ENCODE measurements around the gene RAC3. TPM values are rescaled to one million over a fixed set of nuclear protein-coding genes. Genes with fewer than 3 reads are reported as not detected.

The RAC3 gene
- total RNA-seq, 4 donors from 2014 or later = 2.6 to 11.1 (median 5.0) TPM

DNA sequence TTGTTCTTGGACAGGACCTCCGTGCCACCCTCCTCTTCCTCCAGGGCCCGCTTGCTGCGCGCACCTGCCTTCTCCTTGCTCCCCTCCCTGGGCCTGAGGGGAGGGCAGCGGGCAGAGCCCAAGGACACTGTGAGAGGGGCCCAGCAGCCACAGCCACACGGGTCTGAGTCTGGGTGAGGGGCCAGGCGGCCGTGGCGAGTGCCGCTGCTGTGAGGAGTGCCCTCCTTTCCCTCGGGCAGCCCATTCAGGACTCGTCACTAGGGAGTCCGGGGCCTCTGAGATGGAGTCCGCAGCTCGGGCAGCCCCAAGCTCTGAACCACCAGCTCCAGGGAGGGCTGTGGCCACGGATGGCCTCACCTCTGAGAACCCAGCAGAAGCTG is 28.5 kb downstream of the RAC3 start:
- Histone ChIP-seq H3K4me1 (peaks cover 6 to 16% (median 13%) of the 10 kb centered on the region in 4 donors), H3K27me3 (no peaks in the 10 kb centered on the region), H3K4me3 (no peak overlapping the region), H3K36me3 (peaks cover 0 to 7% (median 3%) of the 10 kb centered on the region in 4 donors), H3K27ac (no peak overlapping the region), H3K9me3 (no peaks in the 10 kb centered on the region)
- in situ Hi-C loops (cut with MboI; ENCODE audit: low pct_ligation_motif_present in 1 of 4, low pct_unique_long_range_greater_than_20kb in 1 of 4, low sequenced_read_pairs in 3 of 4) = no loop called here
- intact Hi-C loops (cut with DNase I; ENCODE audit: low total_unique reads) = no loop called here
- no peak for DNase-seq
- WGBS, 2 donors (ENCODE audit: low coverage in 1 of 2) = 94% methylated on average over 9 of the region's 16 CpGs; no CpG with 5 or more reads in 1 of the 2 donors
- TF ChIP-seq, protein P1, sequence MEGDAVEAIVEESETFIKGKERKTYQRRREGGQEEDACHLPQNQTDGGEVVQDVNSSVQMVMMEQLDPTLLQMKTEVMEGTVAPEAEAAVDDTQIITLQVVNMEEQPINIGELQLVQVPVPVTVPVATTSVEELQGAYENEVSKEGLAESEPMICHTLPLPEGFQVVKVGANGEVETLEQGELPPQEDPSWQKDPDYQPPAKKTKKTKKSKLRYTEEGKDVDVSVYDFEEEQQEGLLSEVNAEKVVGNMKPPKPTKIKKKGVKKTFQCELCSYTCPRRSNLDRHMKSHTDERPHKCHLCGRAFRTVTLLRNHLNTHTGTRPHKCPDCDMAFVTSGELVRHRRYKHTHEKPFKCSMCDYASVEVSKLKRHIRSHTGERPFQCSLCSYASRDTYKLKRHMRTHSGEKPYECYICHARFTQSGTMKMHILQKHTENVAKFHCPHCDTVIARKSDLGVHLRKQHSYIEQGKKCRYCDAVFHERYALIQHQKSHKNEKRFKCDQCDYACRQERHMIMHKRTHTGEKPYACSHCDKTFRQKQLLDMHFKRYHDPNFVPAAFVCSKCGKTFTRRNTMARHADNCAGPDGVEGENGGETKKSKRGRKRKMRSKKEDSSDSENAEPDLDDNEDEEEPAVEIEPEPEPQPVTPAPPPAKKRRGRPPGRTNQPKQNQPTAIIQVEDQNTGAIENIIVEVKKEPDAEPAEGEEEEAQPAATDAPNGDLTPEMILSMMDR (IDR thresholded peaks at IDR 0.05) = no peak
- TF ChIP-seq POLR2A (IDR thresholded peaks at IDR 0.05) (no peak), POLR2AphosphoS5 (IDR thresholded peaks at IDR 0.05) (no peak), EP300 (IDR thresholded peaks at IDR 0.05; ENCODE audit: low read depth) (no peak)

DNA sequence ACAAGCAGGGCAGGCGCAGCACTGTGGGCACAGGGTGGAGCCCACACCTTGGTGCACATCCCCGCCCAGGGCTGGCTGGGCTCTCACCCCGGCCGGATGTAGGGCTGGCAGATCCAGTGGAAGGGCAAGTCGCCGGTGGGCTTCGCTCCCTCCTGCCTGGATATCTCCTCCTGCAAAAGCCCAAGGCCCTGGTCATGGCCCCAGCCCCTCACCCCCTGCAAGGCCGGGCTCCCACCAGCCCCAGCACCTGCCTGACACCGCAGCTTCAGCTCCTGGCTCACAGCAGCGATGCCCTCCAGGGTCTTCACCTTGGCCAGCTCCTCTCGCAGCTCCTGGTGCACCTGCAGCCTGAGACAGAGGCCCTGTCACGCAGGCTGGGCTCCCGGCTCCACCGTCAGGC is 29.1 kb downstream of the RAC3 start:
- Histone ChIP-seq H3K36me3 (peaks cover 0 to 7% (median 2%) of the 10 kb centered on the region in 4 donors), H3K9me3 (no peaks in the 10 kb centered on the region), H3K4me1 (peaks cover 6 to 18% (median 15%) of the 10 kb centered on the region in 4 donors), H3K27ac (no peak overlapping the region), H3K27me3 (no peaks in the 10 kb centered on the region), H3K4me3 (no peak overlapping the region)
- no peak for DNase-seq
- WGBS, 2 donors (ENCODE audit: low coverage in 1 of 2) = 82 to 87% methylated on average over 3 to 13 of the region's 14 CpGs
- TF ChIP-seq POLR2A (IDR thresholded peaks at IDR 0.05) (no peak), EP300 (IDR thresholded peaks at IDR 0.05; ENCODE audit: low read depth) (no peak), POLR2AphosphoS5 (IDR thresholded peaks at IDR 0.05) (no peak)
- TF ChIP-seq, protein P1 (IDR thresholded peaks at IDR 0.05) = no peak
- in situ Hi-C loops (cut with MboI; ENCODE audit: low pct_ligation_motif_present in 1 of 4, low pct_unique_long_range_greater_than_20kb in 1 of 4, low sequenced_read_pairs in 3 of 4) = no loop called here
- intact Hi-C loops (cut with DNase I; ENCODE audit: low total_unique reads) = no loop called here

DNA sequence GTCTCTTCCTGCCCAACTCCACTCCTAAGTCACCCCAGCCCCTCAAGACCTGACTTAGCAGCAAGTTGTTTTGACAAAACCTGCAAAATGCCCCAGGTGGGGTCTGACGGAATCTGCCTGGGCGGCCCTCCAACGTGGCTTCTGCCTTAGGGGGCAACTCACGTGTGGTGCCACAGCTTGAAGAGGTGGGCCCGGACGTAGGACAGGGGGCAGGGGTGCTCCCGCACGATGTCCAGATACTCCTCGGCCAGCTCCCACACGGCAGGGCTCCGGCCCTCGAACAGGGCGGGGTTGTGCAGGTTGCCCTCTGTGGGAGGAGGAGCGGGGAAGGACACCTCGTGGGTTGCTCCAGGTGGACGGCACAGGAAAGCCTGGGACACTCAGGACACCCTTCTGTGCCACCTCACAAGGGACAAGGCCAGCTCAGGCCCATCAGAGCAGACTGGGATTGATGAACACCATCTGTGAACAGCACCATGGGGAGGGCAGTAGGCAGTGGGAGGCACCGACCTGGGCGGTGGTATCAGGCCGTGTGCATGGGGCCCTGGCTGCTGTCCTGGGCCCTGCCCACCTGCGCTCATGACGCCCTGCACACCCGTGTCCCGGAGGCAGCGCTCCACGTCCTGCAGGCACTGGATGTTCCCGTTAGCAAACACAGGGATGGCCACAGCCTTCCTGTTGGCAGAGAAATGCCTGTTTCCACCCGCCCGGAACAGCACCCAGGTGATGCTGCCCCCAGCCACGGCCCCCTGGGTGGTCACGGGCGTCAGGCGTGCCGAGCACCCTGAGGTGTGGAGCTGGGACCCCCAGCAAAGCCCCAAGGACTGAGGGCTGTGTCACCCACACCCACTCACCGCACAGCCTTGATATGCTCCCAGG is 29.8 kb downstream of the RAC3 start:
- in situ Hi-C loops (cut with MboI; ENCODE audit: low pct_ligation_motif_present in 1 of 4, low pct_unique_long_range_greater_than_20kb in 1 of 4, low sequenced_read_pairs in 3 of 4) = no loop called here
- no peak overlapping the region for H3K27ac ChIP-seq
- H3K9me3 ChIP-seq = no peaks in the 10 kb centered on the region
- TF ChIP-seq, protein P1 (IDR thresholded peaks at IDR 0.05) = no peak
- intact Hi-C loops (cut with DNase I; ENCODE audit: low total_unique reads) = no loop called here
- no peaks in the 10 kb centered on the region for H3K27me3 ChIP-seq
- H3K4me3 ChIP-seq = no peak overlapping the region
- 91% methylated on average over 19 of the region's 34 CpGs; no CpG with 5 or more reads in 1 of the 2 donors for WGBS, 2 donors (ENCODE audit: low coverage in 1 of 2)
- H3K4me1 ChIP-seq = peaks cover 10 to 24% (median 21%) of the 10 kb centered on the region in 4 donors
- H3K36me3 ChIP-seq = peaks cover 0 to 7% (median 2%) of the 10 kb centered on the region in 4 donors
- DNase-seq = no peak

DNA sequence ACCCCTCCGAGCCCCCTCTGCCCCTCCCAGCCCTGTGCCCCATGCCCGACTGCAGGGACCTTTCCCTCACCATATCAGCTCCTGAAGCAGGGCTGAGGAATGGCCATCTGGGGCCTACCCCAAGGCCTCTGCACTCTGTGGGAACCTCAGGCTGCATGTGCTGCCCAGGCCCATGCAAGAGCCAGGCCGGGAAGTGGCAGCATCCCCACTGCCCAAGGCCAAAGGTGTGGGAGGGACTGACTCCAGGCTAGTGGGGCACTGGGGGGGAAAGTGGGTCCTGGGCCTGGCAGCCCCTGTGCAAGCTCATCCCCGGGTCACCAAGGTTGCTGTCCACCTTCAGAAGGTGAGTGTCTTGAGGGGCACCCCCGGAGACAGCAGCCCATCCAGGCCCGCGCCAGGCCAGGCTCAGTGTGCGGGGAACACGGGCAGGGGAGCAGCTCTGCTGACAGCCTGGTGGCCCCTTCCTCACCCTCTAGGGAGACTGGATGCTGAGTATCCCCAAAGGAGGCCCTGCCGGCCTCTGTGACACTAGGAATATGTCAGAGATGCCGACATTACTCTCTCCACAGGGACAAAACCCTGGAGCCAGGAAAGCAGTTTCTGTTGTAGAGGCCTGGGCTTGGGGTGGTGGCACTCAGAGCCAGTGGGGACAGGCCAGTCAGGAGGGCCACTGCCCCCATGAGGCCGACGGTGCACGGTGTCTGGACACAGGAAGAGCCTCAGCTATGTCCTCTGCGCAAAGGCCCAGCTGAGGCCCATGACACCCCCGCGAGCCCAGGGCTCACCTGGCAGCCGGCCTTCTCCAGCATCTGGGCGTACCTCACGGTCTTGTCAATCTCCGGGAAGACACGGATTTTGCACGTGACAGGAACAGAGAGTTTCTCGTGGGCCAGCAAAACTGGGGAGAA is 30.9 kb downstream of the RAC3 start:
- DNase-seq = no peak
- Histone ChIP-seq H3K27me3 (no peaks in the 10 kb centered on the region), H3K4me3 (no peak overlapping the region), H3K27ac (no peak overlapping the region), H3K4me1 (peaks cover 13 to 24% (median 23%) of the 10 kb centered on the region in 4 donors), H3K9me3 (no peaks in the 10 kb centered on the region), H3K36me3 (peaks cover 0 to 7% (median 2%) of the 10 kb centered on the region in 4 donors)
- WGBS, 2 donors (ENCODE audit: low coverage in 1 of 2) = 85% methylated on average over 18 of the region's 24 CpGs; no CpG with 5 or more reads in 1 of the 2 donors
- in situ Hi-C loops (cut with MboI; ENCODE audit: low pct_ligation_motif_present in 1 of 4, low pct_unique_long_range_greater_than_20kb in 1 of 4, low sequenced_read_pairs in 3 of 4) (no loop called here), intact Hi-C loops (cut with DNase I; ENCODE audit: low total_unique reads) (no loop called here)
- TF ChIP-seq POLR2A (IDR thresholded peaks at IDR 0.05) (no peak), EP300 (IDR thresholded peaks at IDR 0.05; ENCODE audit: low read depth) (no peak), POLR2AphosphoS5 (IDR thresholded peaks at IDR 0.05) (no peak)
- TF ChIP-seq, protein P1 (IDR thresholded peaks at IDR 0.05) = no peak

All from transverse colon (tissue), 4 donors.